NT2/D1 (cell line): ENCODE data around the gene IER3.

Experiments used
- DNase-seq: peaks from one replicate; pipeline ENCODE4 v3.0.0-alpha.2; 2011; ENCODE audit warnings: low read depth, low spot score
- H3K27me3 ChIP-seq: 2 replicates; pipeline ENCODE4 v1.6.0; 2011; ENCODE audit warnings: mild to moderate bottlenecking; ENCODE audit not compliant: insufficient read length, insufficient read depth
- H3K36me3 ChIP-seq: 2 replicates; pipeline ENCODE4 v1.6.1; 2011; ENCODE audit warnings: mild to moderate bottlenecking, low read length, mixed read lengths; ENCODE audit not compliant: insufficient read depth, insufficient read length
- H3K4me1 ChIP-seq: 2 replicates; pipeline ENCODE4 v1.5.1; 2011; ENCODE audit not compliant: insufficient read depth, insufficient read length
- H3K4me3 ChIP-seq: 2 replicates; pipeline ENCODE4 v1.5.1; 2011; ENCODE audit warnings: low read depth; ENCODE audit not compliant: insufficient read length
- H3K9ac ChIP-seq: 2 replicates; pipeline ENCODE4 v1.6.0; 2011; ENCODE audit warnings: low read depth; ENCODE audit not compliant: insufficient read length
- H3K9me3 ChIP-seq: 2 replicates; pipeline ENCODE4 v1.5.1; 2011; ENCODE audit warnings: mild to moderate bottlenecking, low read length; ENCODE audit not compliant: insufficient read depth
- SUZ12 ChIP-seq: IDR thresholded peaks from 2 replicates; pipeline ENCODE4 v1.6.1; 2011; ENCODE audit not compliant: insufficient read length, insufficient read depth; ENCODE audit errors: extremely low read depth
- YY1 ChIP-seq: IDR thresholded peaks from 2 replicates; pipeline ENCODE4 v1.6.1; 2011; ENCODE audit not compliant: insufficient read length, insufficient read depth
- ZNF274 ChIP-seq: IDR thresholded peaks from 2 replicates; pipeline ENCODE4 v1.6.1; 2011; ENCODE audit warnings: mild to moderate bottlenecking, low read depth, low read length

The IER3 gene

GRCh38 chr6:30781743-30782424 lies 37.5 kb upstream of the IER3 start:
- no peak for DNase-seq
- H3K36me3 ChIP-seq, result no peaks in the 10 kb centered on the region
- H3K9me3 ChIP-seq, result no peaks in the 10 kb centered on the region
- TF ChIP-seq SUZ12, result no peak
- no peak for TF ChIP-seq ZNF274
- no peak for TF ChIP-seq YY1
- no peaks in the 10 kb centered on the region for H3K27me3 ChIP-seq
- H3K4me1 ChIP-seq, result no peaks in the 10 kb centered on the region
- no peak overlapping the region for H3K9ac ChIP-seq
- H3K4me3 ChIP-seq, result no peak overlapping the region

DNA sequence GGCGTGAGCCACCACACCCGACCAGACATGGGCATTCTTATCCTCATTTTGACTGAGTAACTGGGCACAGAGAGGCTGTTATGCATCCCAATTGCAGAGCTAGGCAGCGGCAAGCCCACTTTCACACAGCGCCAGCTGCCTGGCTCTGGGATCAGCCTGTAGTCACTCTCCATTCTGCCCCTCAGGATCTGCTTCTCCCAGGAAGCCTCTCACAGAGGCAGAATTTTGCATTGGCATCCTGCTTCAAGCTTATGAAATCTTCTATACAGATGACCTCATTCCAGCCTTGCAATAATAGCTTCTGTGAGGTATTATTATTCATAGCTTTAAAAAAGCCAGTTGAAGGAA lies 37.0 kb upstream of the IER3 start:
- H3K36me3 ChIP-seq, result no peaks in the 10 kb centered on the region
- no peaks in the 10 kb centered on the region for H3K27me3 ChIP-seq
- no peak overlapping the region for H3K9ac ChIP-seq
- no peak for DNase-seq
- TF ChIP-seq YY1, result no peak
- no peak for TF ChIP-seq ZNF274
- TF ChIP-seq SUZ12, result no peak
- no peaks in the 10 kb centered on the region for H3K9me3 ChIP-seq
- H3K4me1 ChIP-seq, result no peaks in the 10 kb centered on the region
- no peak overlapping the region for H3K4me3 ChIP-seq

DNA sequence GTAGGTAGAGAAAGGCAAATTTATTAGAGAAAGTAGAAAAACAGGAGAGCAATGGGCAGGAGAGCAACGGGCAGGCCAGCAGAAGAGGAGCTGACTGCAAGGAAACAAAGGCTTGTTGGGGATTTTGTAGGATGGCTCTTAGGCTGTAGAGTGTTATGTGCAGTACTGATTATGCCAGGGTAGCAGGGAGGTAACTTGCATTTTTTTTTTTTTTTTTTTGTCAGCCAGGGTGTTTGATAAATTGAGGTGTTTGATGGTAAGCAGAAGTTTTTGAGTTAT lies 36.2 kb upstream of the IER3 start:
- no peak for DNase-seq
- Histone ChIP-seq H3K9ac (no peak overlapping the region), H3K27me3 (no peaks in the 10 kb centered on the region), H3K4me3 (no peak overlapping the region), H3K4me1 (no peaks in the 10 kb centered on the region), H3K9me3 (no peaks in the 10 kb centered on the region), H3K36me3 (no peaks in the 10 kb centered on the region)
- TF ChIP-seq SUZ12, result no peak
- TF ChIP-seq ZNF274, result no peak
- TF ChIP-seq YY1, result no peak

GRCh38 chr6:30779850-30780641 lies 35.7 kb upstream of the IER3 start:
- no peak overlapping the region for H3K4me3 ChIP-seq
- H3K9me3 ChIP-seq, result no peaks in the 10 kb centered on the region
- H3K36me3 ChIP-seq, result no peaks in the 10 kb centered on the region
- H3K4me1 ChIP-seq, result no peaks in the 10 kb centered on the region
- TF ChIP-seq YY1 (no peak), ZNF274 (no peak), SUZ12 (no peak)
- no peak for DNase-seq
- no peak overlapping the region for H3K9ac ChIP-seq
- no peaks in the 10 kb centered on the region for H3K27me3 ChIP-seq

- no peak for DNase-seq
- no peaks in the 10 kb centered on the region for H3K9me3 ChIP-seq
- H3K4me1 ChIP-seq, result no peaks in the 10 kb centered on the region
- no peak overlapping the region for H3K9ac ChIP-seq
- H3K27me3 ChIP-seq, result no peaks in the 10 kb centered on the region
- H3K36me3 ChIP-seq, result no peaks in the 10 kb centered on the region
- no peak overlapping the region for H3K4me3 ChIP-seq
- TF ChIP-seq SUZ12 (no peak), ZNF274 (no peak), YY1 (no peak)
Observed at GRCh38 chr6:30778001-30778635, 33.8 kb upstream of the IER3 start.

- no peak overlapping the region for H3K4me3 ChIP-seq
- H3K9ac ChIP-seq, result no peak overlapping the region
- H3K36me3 ChIP-seq, result no peaks in the 10 kb centered on the region
- H3K9me3 ChIP-seq, result no peaks in the 10 kb centered on the region
- TF ChIP-seq ZNF274 (no peak), YY1 (no peak), SUZ12 (no peak)
- no peak for DNase-seq
- H3K27me3 ChIP-seq, result no peaks in the 10 kb centered on the region
- no peaks in the 10 kb centered on the region for H3K4me1 ChIP-seq
Observed at GRCh38 chr6:30777155-30777485, 32.8 kb upstream of the IER3 start.

GRCh38 chr6:30776390-30777154 lies 32.2 kb upstream of the IER3 start:
- TF ChIP-seq ZNF274 (no peak), YY1 (no peak), SUZ12 (no peak)
- DNase-seq, result no peak
- no peaks in the 10 kb centered on the region for H3K27me3 ChIP-seq
- no peak overlapping the region for H3K9ac ChIP-seq
- no peaks in the 10 kb centered on the region for H3K9me3 ChIP-seq
- H3K4me3 ChIP-seq, result no peak overlapping the region
- H3K36me3 ChIP-seq, result no peaks in the 10 kb centered on the region
- H3K4me1 ChIP-seq, result no peaks in the 10 kb centered on the region
